ENCODE data around the gene SENP8. TPM values are rescaled to one million over a fixed set of nuclear protein-coding genes. Genes with fewer than 3 reads are reported as not detected.

SENP8 gene
- total and polyA plus RNA-seq, 2 of the 4 experiments (the other 2 are of a cell fraction): 1.6 to 2.9 TPM

DNA sequence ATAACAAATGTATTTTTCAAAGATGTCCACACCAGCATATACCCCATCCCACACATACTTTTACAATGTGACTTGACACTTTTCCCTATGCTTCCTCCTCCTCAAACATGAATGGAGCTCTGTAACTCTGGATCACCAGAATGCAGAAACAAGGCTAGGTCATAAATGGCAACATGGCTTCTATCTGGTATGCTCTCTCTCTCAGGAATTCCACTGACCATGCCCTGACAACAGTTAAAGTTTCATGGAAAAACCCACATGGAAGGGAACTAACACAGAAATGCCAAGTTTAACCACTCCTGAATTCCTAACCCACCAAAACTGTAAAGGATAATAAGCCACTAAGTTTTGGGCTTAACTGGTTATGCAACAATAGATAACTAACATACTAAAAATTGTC is 20.2 kb upstream of the SENP8 start:
- POLR2A ChIA-PET (ENCODE audit: unreplicated experiment): no interaction called here

More for the DNA sequence above, 20.2 kb upstream of the SENP8 start:
- dilution Hi-C loops (cut with HindIII; ENCODE audit: low sequenced_read_pairs, unreplicated experiment) (no loop called here), intact Hi-C loops (cut with micrococcal nuclease) (no loop called here), in situ Hi-C loops (cut with MboI; ENCODE audit: low sequenced_read_pairs) (no loop called here)
- no peak overlapping the region for H3K56ac ChIP-seq (ENCODE audit: extremely low read depth, insufficient read depth, low read length)
- no peak overlapping the region for H3K4me3 ChIP-seq (ENCODE audit: insufficient read depth, low read depth, low read length)
- no peak for TF ChIP-seq MXI1 (IDR thresholded peaks at IDR 0.05; ENCODE audit: borderline replicate concordance, low read depth, low read length)
- TF ChIP-seq CEBPB (IDR thresholded peaks at IDR 0.05; ENCODE audit: low read depth, low read length): no peak
- no peak for TF ChIP-seq POLR2A (IDR thresholded peaks at IDR 0.05; ENCODE audit: low read depth, low read length)
- no peaks in the 10 kb centered on the region; the same call in none of the 2 replicates for H3K9me1 ChIP-seq (ENCODE audit: insufficient read depth, low read length)
- no peak overlapping the region for H2AFZ ChIP-seq (replicated peaks; ENCODE audit: low read length, poor library complexity)
- H2AK5ac ChIP-seq (ENCODE audit: low read depth, low read length): no peak overlapping the region
- peak; percentile 27; the same call in 1 of the 2 replicates for ATAC-seq (ENCODE audit: low read depth)
- H3K23ac ChIP-seq (ENCODE audit: low read depth, low read length): no peak overlapping the region
- no peak overlapping the region for H3K4ac ChIP-seq (ENCODE audit: low read depth, low read length)
- no peak overlapping the region for H2BK15ac ChIP-seq (ENCODE audit: low read depth, low read length)
- H3K14ac ChIP-seq (replicated peaks; ENCODE audit: low read depth, low read length): no peak overlapping the region
- no peaks in the 10 kb centered on the region for H3K9me3 ChIP-seq (ENCODE audit: control insufficient read depth, insufficient read depth, low read length)
- no peak overlapping the region for H3K18ac ChIP-seq (ENCODE audit: low read depth, low read length)
- H2BK5ac ChIP-seq (ENCODE audit: low read depth, low read length, poor library complexity, severe bottlenecking): no peak overlapping the region
- H4K5ac ChIP-seq (ENCODE audit: low read depth, low read length): no peak overlapping the region
- no peak overlapping the region for H4K91ac ChIP-seq (ENCODE audit: insufficient read depth, low read depth, low read length)
- no peak overlapping the region for H3K27ac ChIP-seq (ENCODE audit: insufficient read depth, low read length)
- no peak for DNase-seq
- H2BK20ac ChIP-seq (ENCODE audit: low read depth, low read length): no peak overlapping the region
- BruUV-seq (replicated peaks): no TSS peak
- no peak overlapping the region for H3K4me2 ChIP-seq (ENCODE audit: low read depth, low read length)
- H3K79me1 ChIP-seq (ENCODE audit: low read depth in 1 of 2, low read length in 2 of 2): peaks cover 14 to 30% of the 10 kb centered on the region in 2 experiments
- CTCF ChIA-PET: no interaction called here
- no peak overlapping the region for H3K9ac ChIP-seq (ENCODE audit: low read depth, low read length)
- peaks cover 18% of the 10 kb centered on the region for H4K20me1 ChIP-seq (ENCODE audit: insufficient read depth, low read length)
- no peak overlapping the region for H2AK9ac ChIP-seq (replicated peaks; ENCODE audit: low read depth, low read length, poor library complexity)
- H4K8ac ChIP-seq (ENCODE audit: low read depth in 2 of 2, low read length in 2 of 2): no peak overlapping the region
- no peaks in the 10 kb centered on the region for H3K36me3 ChIP-seq (ENCODE audit: control insufficient read depth, insufficient read depth, low read length)
- no peaks in the 10 kb centered on the region for H3K27me3 ChIP-seq (ENCODE audit: control insufficient read depth, insufficient read depth, low read length)
- no peaks in the 10 kb centered on the region for H3K4me1 ChIP-seq (ENCODE audit: control insufficient read depth, insufficient read depth, low read length)
- no peak overlapping the region for H2BK120ac ChIP-seq (ENCODE audit: low read depth, low read length)

Data from IMR-90 (cell line).